ENCODE results near the gene CUBN. TPM values are rescaled to one million over a fixed set of nuclear protein-coding genes. Genes with fewer than 3 reads are reported as not detected.

The CUBN gene
- polyA plus RNA-seq, 5 donors, result 2.1 to 6.2 (median 3.4) TPM

GRCh38 chr10:16919121-16919982, 210.3 kb downstream of the CUBN start:
- no peak for DNase-seq

DNA sequence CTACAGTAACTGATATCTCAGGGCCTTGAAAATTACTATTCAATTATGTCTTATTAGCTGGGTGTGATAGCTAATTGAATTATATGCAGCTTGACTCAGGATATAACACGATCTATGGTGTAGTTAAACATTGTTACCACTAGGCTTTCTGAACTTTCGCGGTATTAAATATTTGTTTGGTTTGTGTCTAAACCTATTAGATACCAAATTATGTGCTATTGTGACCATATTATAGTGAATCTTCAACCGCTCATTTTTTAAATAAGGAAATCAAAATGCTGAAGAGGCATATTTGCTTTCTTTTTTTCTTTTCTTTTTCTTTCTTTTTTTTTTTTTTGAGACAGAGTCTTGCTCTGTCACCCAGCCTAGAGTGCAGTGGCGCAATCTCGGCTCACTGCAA, 213.1 kb downstream of the CUBN start:
- DNase-seq, result no peak

DNA sequence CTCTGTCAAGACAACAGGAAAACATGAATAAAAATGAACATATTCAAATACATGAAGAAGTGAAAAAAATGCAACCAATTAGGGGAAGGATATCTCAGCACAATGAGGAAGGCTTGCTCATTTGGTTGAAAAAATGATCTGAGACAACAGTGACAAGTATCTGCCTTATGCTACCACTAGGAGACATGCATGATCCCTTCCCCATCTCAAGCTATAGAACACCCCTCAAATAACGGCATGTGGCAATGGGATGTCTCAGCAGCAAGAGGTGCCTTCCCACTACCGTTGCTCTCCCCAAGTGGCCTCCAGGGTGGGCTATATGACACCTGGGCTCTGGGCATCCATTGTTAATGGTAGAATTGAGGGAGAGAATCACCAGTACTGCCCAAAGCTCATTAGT, 214.3 kb downstream of the CUBN start:
- no peak for DNase-seq

- no peak for DNase-seq
Measured at GRCh38 chr10:16913266-16913665, 216.3 kb downstream of the CUBN start.

DNA sequence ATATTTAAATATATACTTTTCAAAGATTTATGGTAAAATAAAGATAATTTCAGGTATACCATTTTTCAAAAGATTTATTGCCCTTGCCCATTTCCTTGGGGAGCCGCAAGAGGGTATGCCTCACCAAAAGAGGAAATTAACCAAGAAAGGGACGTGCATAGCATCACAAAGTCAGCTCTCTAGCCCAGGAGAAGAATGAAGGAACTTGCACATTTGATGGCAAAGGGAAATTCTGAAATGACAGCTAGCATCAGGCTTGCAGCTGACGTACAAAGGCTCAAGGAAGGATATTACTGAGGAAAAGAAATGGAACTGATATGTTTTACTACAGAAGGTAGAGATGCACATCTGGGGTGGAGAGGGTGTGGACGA, 218.8 kb downstream of the CUBN start:
- no peak for DNase-seq

GRCh38 chr10:16909961-16910792, 219.4 kb downstream of the CUBN start:
- DNase-seq, result no peak

DNA sequence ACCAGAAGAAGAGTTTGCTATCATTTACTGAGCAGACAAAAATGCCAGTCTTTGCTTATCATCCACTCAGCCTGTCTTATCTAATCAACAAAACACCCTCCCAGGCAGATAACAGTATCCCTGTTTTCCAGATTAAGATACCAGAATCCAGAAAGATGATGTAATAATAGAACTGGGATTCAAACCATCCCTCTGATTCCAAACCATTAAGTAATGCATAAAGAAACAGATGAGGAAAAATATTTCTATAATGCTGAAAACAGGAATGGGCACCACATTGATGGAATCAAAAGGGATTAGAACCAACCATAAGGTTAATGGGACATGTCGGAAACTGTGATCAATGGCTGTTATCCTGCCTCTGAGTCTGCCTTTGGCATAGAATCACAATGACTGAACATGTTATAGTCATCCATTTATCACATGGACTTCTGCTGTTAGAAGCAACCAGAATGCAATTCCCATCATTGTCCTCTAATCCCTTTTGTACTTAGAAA, 220.3 kb downstream of the CUBN start:
- DNase-seq, result no peak

DNA sequence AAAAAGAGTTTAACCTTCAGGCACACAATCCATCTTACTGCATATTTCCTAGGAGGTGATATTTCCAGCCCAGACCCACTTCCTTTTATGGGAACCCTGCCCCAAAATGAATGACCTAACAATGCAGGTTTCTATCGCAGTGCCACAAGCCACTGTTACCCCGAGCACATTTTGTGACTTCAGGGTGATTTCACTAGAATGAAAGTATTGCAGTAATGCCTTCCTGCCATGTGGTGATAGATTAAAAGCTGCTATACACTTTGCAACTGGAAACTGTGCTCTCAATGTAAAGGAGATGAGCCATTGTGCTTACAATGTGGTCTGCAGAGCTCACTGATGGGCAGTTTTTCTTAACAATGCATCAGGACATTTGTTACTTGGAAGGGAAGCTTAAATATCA, 221.9 kb downstream of the CUBN start:
- DNase-seq, result no peak

GRCh38 chr10:16905320-16905719, 224.3 kb downstream of the CUBN start:
- no peak for DNase-seq

DNA sequence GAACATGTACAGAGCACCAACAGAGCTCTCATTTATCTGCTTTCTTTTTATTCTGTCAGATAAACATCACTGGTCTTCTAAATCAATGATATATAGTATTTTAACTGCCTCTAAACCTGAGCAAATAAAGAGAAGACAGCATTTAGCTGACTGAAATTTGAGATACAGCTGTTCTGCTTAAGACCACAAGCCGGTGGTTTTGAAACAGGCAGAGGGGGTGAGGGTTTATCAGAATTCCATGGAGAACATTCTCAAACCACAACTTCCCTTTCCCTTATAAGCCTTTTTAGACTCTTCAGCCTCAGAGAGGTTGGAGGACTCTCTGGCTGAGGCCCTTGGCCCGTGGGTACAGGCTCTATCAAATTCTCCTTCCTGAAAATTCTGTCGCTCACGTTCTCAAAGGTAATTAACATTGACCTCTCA, 225.0 kb downstream of the CUBN start:
- no peak for DNase-seq

GRCh38 chr10:16904049-16904448, 225.6 kb downstream of the CUBN start:
- no peak for DNase-seq

DNA sequence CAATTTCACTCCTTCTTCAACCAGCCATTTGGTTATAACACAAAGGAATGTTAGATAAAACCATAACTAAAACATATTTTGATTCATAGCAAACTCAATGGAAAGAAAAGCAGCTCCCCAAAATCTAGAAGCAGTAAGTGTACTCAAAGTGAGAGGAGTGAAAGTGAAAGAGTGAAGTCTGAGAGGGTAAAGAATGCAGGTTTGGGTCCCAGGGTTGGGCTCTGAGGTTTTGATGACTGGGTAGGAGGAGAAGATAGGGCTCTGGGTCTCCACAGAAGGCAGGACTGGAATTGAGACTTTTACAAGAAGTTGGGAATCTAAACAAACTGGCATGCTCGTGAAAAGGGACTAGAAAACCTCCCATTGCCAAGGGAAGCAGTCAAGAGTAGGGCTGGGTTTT, 227.0 kb downstream of the CUBN start:
- DNase-seq, result no peak

DNA sequence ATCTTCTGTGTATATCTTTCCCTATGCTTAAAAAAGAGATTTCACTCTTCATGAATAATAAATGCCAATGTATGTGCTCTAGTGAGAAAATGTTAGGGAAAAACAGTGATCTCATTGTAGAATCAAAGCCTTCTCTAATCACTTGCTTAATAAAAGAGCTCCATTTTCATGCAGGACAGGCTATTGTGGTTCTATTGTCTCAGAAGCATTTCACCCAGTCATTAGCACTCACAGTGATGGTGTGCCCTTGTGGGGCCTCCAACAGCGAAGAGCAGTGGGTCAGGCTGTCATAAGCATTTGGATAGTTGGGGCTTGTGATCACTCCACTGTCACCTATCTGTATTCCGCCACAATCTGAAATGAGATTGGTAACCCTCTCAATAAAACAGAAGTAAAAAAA, 228.5 kb downstream of the CUBN start:
- no peak for DNase-seq

DNA sequence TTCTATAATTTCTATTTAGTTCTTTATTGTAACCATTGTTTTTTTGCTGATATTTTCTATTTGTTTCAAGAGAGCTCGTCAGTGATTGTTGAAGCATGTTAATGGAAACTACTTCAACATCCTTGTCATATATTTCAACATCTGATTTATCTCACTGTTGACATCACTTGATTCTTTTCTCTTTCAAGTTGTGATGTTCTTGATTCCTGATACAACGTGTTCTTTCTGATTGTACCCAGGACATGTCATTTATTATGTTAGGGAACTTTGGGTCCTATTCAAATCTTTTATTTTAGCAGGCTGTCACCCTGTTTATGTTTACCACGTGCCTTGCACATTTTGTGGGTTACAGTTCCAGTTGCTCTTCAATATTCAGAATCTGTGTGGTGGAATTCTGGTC, 232.6 kb downstream of the CUBN start:
- no peak for DNase-seq

DNA sequence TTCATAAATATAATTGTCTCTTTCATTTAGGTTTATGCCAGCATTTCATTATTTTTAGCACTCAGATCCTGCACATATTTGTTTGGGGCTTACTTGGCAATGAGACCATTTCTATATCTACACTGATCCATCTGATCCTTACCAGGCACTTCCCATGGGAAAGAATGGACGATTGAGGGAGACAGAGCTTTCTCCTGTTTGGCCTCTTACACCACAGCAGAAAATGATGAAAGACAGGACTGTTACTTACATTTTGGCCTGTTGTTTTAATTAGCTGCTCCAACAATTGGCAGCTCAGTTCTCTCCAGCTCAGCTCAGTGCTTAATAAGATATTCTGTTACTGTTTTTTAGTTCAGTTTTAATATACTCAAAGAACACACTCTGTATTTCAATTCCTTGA, 234.8 kb downstream of the CUBN start:
- no peak for DNase-seq

DNA sequence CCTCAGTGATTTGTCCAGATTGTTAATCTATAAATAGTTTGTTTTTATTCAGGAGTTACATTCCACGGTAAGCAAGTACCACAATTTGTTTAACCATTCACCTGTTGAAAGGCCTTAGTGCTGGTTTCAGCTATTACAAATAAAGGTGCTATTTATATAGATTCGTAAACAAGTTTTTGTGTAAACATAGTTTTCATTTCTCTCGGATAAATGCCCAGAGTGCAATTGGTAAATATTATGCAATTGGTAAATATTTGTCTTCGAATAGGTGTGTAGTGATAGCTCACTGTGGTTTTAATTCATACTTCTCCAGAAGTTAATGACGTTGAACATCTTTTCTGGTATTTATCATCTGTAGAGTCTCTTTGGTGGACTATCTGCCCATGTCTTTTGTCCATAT, 235.9 kb downstream of the CUBN start:
- no peak for DNase-seq

DNA sequence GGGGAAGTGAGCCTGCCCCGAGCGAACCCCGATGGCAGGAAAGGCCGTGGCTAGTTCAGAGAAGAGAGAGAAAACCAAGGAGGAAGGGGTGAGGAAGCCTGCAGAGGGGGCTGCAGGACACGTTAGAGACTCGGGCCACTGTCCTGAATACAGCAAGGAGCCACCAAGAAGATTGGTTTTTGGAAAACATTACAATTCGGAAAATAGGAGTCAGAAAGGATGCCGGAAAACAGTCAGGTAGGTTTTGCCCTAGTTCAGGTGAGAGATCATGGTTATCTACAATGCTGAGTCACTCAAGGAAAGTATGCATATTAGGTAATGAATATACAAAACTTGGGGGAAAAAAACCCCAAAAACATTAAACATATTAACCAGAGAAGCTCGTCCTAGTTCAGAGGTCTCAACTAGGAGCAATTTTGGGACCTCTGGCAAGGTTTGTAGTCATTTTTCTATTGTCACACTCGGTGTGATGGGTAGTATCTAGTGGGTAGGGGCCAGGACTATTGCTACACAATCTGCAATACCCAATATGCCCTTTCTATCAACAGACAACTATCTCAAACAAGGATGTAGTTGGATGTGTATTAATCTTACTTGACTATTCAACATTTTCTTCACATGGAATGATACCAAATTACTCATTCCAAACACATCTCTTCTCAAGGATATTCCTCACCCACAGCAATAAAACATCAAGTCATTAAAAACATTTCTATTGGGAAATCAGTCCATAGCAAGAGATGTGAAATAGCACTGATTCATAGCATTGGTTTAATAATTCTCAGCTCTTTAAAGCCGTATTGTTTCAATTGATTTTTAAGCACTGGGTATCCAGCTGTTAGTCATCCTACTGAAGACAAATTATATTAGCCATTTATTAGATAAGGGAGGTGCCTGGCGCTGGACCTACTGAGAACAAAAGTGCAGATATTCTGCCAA, 238.0 kb downstream of the CUBN start:
- DNase-seq, result peak; percentile 13 to 54

- no peak for DNase-seq
Measured at GRCh38 chr10:16890691-16891090, 238.9 kb downstream of the CUBN start.

DNA sequence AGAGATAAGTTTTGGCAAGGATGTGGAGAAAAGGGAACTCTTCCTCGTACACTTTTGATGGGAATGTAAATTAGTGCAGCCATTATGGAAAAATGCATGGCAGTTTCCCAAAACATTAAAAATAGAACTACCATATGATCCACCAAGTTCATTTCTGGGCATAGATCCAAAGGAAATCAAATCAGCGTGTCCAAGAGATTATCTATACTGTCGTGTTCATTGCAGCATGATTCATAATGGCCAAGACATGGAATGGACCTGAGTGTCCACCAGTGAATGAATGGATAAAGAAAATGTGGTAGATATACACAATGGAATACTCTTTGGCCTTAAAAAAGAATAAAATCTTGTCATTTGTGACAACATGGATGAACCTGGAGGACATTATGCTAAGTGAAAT, 242.0 kb downstream of the CUBN start:
- DNase-seq, result peak; percentile 29 to 41

- no peak for DNase-seq
Measured at GRCh38 chr10:16886031-16886430, 243.6 kb downstream of the CUBN start.

GRCh38 chr10:16884497-16884896, 245.1 kb downstream of the CUBN start:
- DNase-seq, result no peak

DNA sequence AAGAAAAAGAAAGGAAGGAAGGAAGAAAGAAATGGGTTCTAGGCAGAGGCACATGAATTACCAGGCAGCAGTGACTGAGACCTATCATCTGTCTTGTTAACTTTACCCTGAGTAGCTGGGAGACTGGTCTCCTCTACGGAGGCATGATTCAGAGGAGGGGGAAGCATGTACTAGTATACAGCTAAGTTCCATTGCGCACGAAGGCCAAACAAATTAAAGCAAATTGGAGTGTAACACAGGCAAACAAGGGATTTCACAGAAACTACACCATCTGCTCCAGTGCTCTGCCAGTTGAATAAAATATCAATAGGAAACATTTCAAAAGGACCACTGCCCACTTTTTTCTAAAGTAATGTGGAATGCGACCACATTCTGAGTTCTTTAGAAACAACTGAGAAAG, 246.5 kb downstream of the CUBN start:
- no peak for DNase-seq

Data from right lung (tissue), 5 donors.